T-helper 2 cell treated with Interferon-gamma antibody and Interleukin-4, amounts not matched to agents 5 μg/mL and 100 μg/mL, for 36 hours (primary cell): ENCODE results near the gene PLEKHM2.
A peak's percentile ranks its signal among the peaks of the same experiment; 100 is the strongest.
"Not testable (repeated sequence)": the region's sequence is repeated elsewhere in the genome, so short reads cannot be mapped to it uniquely, and the experiment has no call there.

Source experiments
- DNase-seq: peaks from one replicate; pipeline ENCODE4 v3.0.0; 2021; ENCODE audit warnings: low spot score
- H3K27ac Mint-ChIP-seq: one replicate; pipeline ENCODE4 v1.8.0; 2021; ENCODE audit warnings: mild to moderate bottlenecking, mixed read lengths
- H3K27me3 Mint-ChIP-seq: one replicate; pipeline ENCODE4 v1.8.0; 2021; ENCODE audit warnings: low read depth, mixed read lengths
- H3K36me3 Mint-ChIP-seq: one replicate; pipeline ENCODE4 v1.8.0; 2021; ENCODE audit warnings: low read depth, mixed read lengths
- H3K4me1 Mint-ChIP-seq: one replicate; pipeline ENCODE4 v1.8.0; 2021; ENCODE audit warnings: low read depth, mixed read lengths
- H3K4me3 Mint-ChIP-seq: one replicate; pipeline ENCODE4 v1.8.0; 2022; ENCODE audit warnings: mild to moderate bottlenecking, moderate library complexity, mixed read lengths
- H3K9me3 Mint-ChIP-seq: one replicate; pipeline ENCODE4 v1.8.0; 2021; ENCODE audit warnings: mixed read lengths

PLEKHM2 gene

GRCh38 chr1:15684042-15684461 is at the start of gene PLEKHM2:
Gene PLEKHM2 (plus strand): TSS chr1:15684320. CDS start chr1:15684559, 239 bp downstream.
- H3K27me3 Mint-ChIP-seq: no peaks in the 10 kb centered on the region
- H3K4me3 Mint-ChIP-seq: peak within 1 kb of the TSS; percentile 90
- H3K36me3 Mint-ChIP-seq: peaks cover 12% of the 10 kb centered on the region
- H3K27ac Mint-ChIP-seq: peak within 1 kb of the TSS; percentile 90
- no peaks in the 10 kb centered on the region for H3K9me3 Mint-ChIP-seq
- H3K4me1 Mint-ChIP-seq: peaks cover 27% of the 10 kb centered on the region
- peak; percentile 31 for DNase-seq

GRCh38 chr1:15636436-15636835 is 47.7 kb upstream of the PLEKHM2 start:
- Mint-ChIP-seq H3K4me1 (peaks cover 2% of the 10 kb centered on the region), H3K4me3 (no peak overlapping the region), H3K27me3 (no peaks in the 10 kb centered on the region), H3K9me3 (no peaks in the 10 kb centered on the region), H3K27ac (no peak overlapping the region), H3K36me3 (peaks cover 47% of the 10 kb centered on the region)
- no peak for DNase-seq

- Mint-ChIP-seq H3K4me3 (no peak overlapping the region), H3K27ac (no peak overlapping the region), H3K36me3 (peaks cover 44% of the 10 kb centered on the region), H3K4me1 (peaks cover 2% of the 10 kb centered on the region), H3K27me3 (no peaks in the 10 kb centered on the region), H3K9me3 (no peaks in the 10 kb centered on the region)
- DNase-seq: no peak
These were observed 46.3 kb upstream of the PLEKHM2 start for GRCh38 chr1:15637826-15638225.

GRCh38 chr1:15639262-15639661 is 44.9 kb upstream of the PLEKHM2 start:
- H3K36me3 Mint-ChIP-seq: peaks cover 45% of the 10 kb centered on the region
- H3K4me3 Mint-ChIP-seq: no peak overlapping the region
- H3K27me3 Mint-ChIP-seq: no peaks in the 10 kb centered on the region
- no peaks in the 10 kb centered on the region for H3K9me3 Mint-ChIP-seq
- no peak overlapping the region for H3K27ac Mint-ChIP-seq
- DNase-seq: no peak
- H3K4me1 Mint-ChIP-seq: peaks cover 2% of the 10 kb centered on the region

- Mint-ChIP-seq H3K4me3 (no peak overlapping the region), H3K4me1 (peaks cover 2% of the 10 kb centered on the region), H3K36me3 (peaks cover 43% of the 10 kb centered on the region), H3K27ac (no peak overlapping the region), H3K27me3 (no peaks in the 10 kb centered on the region), H3K9me3 (no peaks in the 10 kb centered on the region)
- DNase-seq: no peak
These were observed 44.2 kb upstream of the PLEKHM2 start for GRCh38 chr1:15639931-15640330.

GRCh38 chr1:15640667-15641066 is 43.5 kb upstream of the PLEKHM2 start:
- DNase-seq: no peak
- Mint-ChIP-seq H3K27ac (no peak overlapping the region), H3K27me3 (no peaks in the 10 kb centered on the region), H3K36me3 (peaks cover 47% of the 10 kb centered on the region), H3K4me3 (no peak overlapping the region), H3K9me3 (no peaks in the 10 kb centered on the region), H3K4me1 (peaks cover 2% of the 10 kb centered on the region)

- no peaks in the 10 kb centered on the region for H3K27me3 Mint-ChIP-seq
- no peaks in the 10 kb centered on the region for H3K9me3 Mint-ChIP-seq
- H3K27ac Mint-ChIP-seq: no peak overlapping the region
- DNase-seq: no peak
- H3K4me3 Mint-ChIP-seq: no peak overlapping the region
- no peaks in the 10 kb centered on the region for H3K4me1 Mint-ChIP-seq
- H3K36me3 Mint-ChIP-seq: peaks cover 36% of the 10 kb centered on the region
These were observed 34.2 kb upstream of the PLEKHM2 start for GRCh38 chr1:15649937-15650336.

- peaks cover 31% of the 10 kb centered on the region for H3K36me3 Mint-ChIP-seq
- no peak for DNase-seq
These were observed 33.7 kb upstream of the PLEKHM2 start for GRCh38 chr1:15650433-15650832.

GRCh38 chr1:15652130-15652529 is 32.0 kb upstream of the PLEKHM2 start:
- H3K4me3 Mint-ChIP-seq, H3K27me3 Mint-ChIP-seq, H3K4me1 Mint-ChIP-seq, H3K9me3 Mint-ChIP-seq, DNase-seq: not testable (repeated sequence)
- H3K27ac Mint-ChIP-seq: peak overlapping the region; percentile 7
- H3K36me3 Mint-ChIP-seq: peaks cover 34% of the 10 kb centered on the region

More at GRCh38 chr1:15650433-15650832, 33.7 kb upstream of the PLEKHM2 start:
- H3K9me3 Mint-ChIP-seq: no peaks in the 10 kb centered on the region
- H3K4me3 Mint-ChIP-seq: no peak overlapping the region
- H3K27me3 Mint-ChIP-seq: no peaks in the 10 kb centered on the region
- no peaks in the 10 kb centered on the region for H3K4me1 Mint-ChIP-seq
- H3K27ac Mint-ChIP-seq: no peak overlapping the region

GRCh38 chr1:15654091-15654690 is 29.9 kb upstream of the PLEKHM2 start:
- peaks cover 5% of the 10 kb centered on the region for H3K4me1 Mint-ChIP-seq
- no peaks in the 10 kb centered on the region for H3K27me3 Mint-ChIP-seq
- no peaks in the 10 kb centered on the region for H3K9me3 Mint-ChIP-seq
- no peak overlapping the region for H3K4me3 Mint-ChIP-seq
- no peak overlapping the region for H3K27ac Mint-ChIP-seq
- peaks cover 35% of the 10 kb centered on the region for H3K36me3 Mint-ChIP-seq
- DNase-seq: no peak

- Mint-ChIP-seq H3K27ac (no peak overlapping the region), H3K4me3 (no peak overlapping the region), H3K36me3 (peaks cover 42% of the 10 kb centered on the region), H3K27me3 (no peaks in the 10 kb centered on the region), H3K9me3 (no peaks in the 10 kb centered on the region), H3K4me1 (peaks cover 5% of the 10 kb centered on the region)
- no peak for DNase-seq
These were observed 27.7 kb upstream of the PLEKHM2 start for GRCh38 chr1:15656464-15656863.

GRCh38 chr1:15657021-15657420 is 27.1 kb upstream of the PLEKHM2 start:
- Mint-ChIP-seq H3K4me3 (no peak overlapping the region), H3K36me3 (peaks cover 40% of the 10 kb centered on the region), H3K27me3 (no peaks in the 10 kb centered on the region), H3K27ac (no peak overlapping the region), H3K4me1 (peaks cover 5% of the 10 kb centered on the region), H3K9me3 (no peaks in the 10 kb centered on the region)
- no peak for DNase-seq

GRCh38 chr1:15660151-15660550 is 24.0 kb upstream of the PLEKHM2 start:
- no peaks in the 10 kb centered on the region for H3K9me3 Mint-ChIP-seq
- H3K27me3 Mint-ChIP-seq: no peaks in the 10 kb centered on the region
- peaks cover 33% of the 10 kb centered on the region for H3K36me3 Mint-ChIP-seq
- H3K4me1 Mint-ChIP-seq: peaks cover 5% of the 10 kb centered on the region
- no peak for DNase-seq
- no peak overlapping the region for H3K27ac Mint-ChIP-seq
- H3K4me3 Mint-ChIP-seq: no peak overlapping the region

GRCh38 chr1:15662477-15662876 is 21.6 kb upstream of the PLEKHM2 start:
- no peaks in the 10 kb centered on the region for H3K4me1 Mint-ChIP-seq
- DNase-seq: no peak
- no peaks in the 10 kb centered on the region for H3K9me3 Mint-ChIP-seq
- no peak overlapping the region for H3K27ac Mint-ChIP-seq
- H3K4me3 Mint-ChIP-seq: no peak overlapping the region
- H3K27me3 Mint-ChIP-seq: no peaks in the 10 kb centered on the region
- peaks cover 28% of the 10 kb centered on the region for H3K36me3 Mint-ChIP-seq

GRCh38 chr1:15663925-15664324 is 20.2 kb upstream of the PLEKHM2 start:
- Mint-ChIP-seq H3K4me1 (no peaks in the 10 kb centered on the region), H3K27me3 (no peaks in the 10 kb centered on the region), H3K9me3 (no peaks in the 10 kb centered on the region), H3K4me3 (no peak overlapping the region), H3K36me3 (peaks cover 24% of the 10 kb centered on the region), H3K27ac (no peak overlapping the region)
- no peak for DNase-seq
